Vagina (tissue), 2 donors: ENCODE data around the gene DOCK4. TPM values are rescaled to one million over a fixed set of nuclear protein-coding genes. Genes with fewer than 3 reads are reported as not detected.
"Not testable (repeated sequence)": the region's sequence is repeated elsewhere in the genome, so short reads cannot be mapped to it uniquely, and the experiment has no call there.

Source experiments
- DNase-seq, 2 donors: peaks; one replicate each; pipeline ENCODE4 v3.0.0-alpha.2; 2017; ENCODE audit errors: extremely low spot score in 2 of 2
- H3K27ac ChIP-seq: fragments of 200-600 bp; sonication (generic); one replicate; pipeline ENCODE4 v1.5.1; 2019
- H3K27me3 ChIP-seq: fragments of 200-600 bp; sonication (generic); one replicate; pipeline ENCODE4 v1.5.1; 2019
- H3K36me3 ChIP-seq, 2 donors: fragments of 200-600 bp; sonication (generic); one replicate each; pipeline ENCODE4 v1.5.1; 2017 to 2019
- H3K4me1 ChIP-seq: fragments of 200-600 bp; sonication (generic); one replicate; pipeline ENCODE4 v1.5.1; 2019
- H3K4me3 ChIP-seq, 2 donors: fragments of 200-600 bp; sonication (generic); 1 replicate in 1 of 2; 2 replicates in 1 of 2; pipeline ENCODE4 v1.5.1; 2016 to 2019
- H3K9me3 ChIP-seq: fragments of 200-600 bp; sonication (generic); one replicate; pipeline ENCODE4 v1.5.1; 2019
- POLR2A ChIP-seq, 2 donors: fragments of 450-650 bp; IDR thresholded peaks; one replicate each; pipeline ENCODE4 v1.6.1; 2017; ENCODE audit warnings: antibody characterized with exemption in 2 of 2, mild to moderate bottlenecking in 2 of 2, moderate library complexity in 2 of 2
- POLR2AphosphoS5 ChIP-seq, 2 donors: sonication (generic); formaldehyde crosslinking; IDR thresholded peaks; one replicate each; pipeline ENCODE4 v1.9.0; 2017; ENCODE audit warnings: antibody characterized with exemption in 2 of 2, mild to moderate bottlenecking in 2 of 2, low read depth in 1 of 2; ENCODE audit not compliant: insufficient read depth in 1 of 2
- intact Hi-C: fragments of 100-400 bp; cut with DNase I; formaldehyde crosslinking; loops from one replicate; pipeline ENCODE4 v1.15.1; 2023
- total RNA-seq: library from RNA; depleted of rRNA; stranded (reverse); fragments of >200 nt; gene quantifications from one replicate; pipeline ENCODE4 v1.2.3, GENCODE V29; 2016
- TF ChIP-seq, protein P1 (sequence below), 3 experiments: fragments of 450-650 bp in 2 of 3; fragments of 200-600 bp in 1 of 3; sonication (generic) in 1 of 3; IDR thresholded peaks; one replicate each; pipeline ENCODE4 v1.5.1; 2017 to 2019; ENCODE audit warnings: antibody characterized with exemption in 3 of 3, mild to moderate bottlenecking in 2 of 3, moderate library complexity in 2 of 3

DOCK4 gene
- total RNA-seq, 1 donor from 2014 or later: 40.3 TPM

DNA sequence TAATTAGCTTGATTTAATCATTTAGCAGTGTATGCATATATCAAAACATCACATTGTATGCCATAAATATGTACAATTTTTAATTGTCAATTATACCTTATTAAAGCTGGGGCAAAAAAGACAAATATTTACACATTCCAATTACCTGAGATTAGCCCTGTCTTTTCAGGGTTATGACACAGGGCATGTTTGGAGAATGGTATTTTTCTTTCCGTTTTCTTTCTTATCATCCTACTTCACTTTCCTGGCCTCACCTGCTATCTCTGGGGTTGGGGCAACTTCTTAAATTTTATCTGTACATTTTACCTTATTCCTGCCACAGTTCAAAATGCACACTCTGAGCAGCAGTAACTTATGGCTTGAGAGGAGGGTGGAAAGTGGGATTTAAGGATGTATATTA lies 285.9 kb downstream of the DOCK4 start:
- TF ChIP-seq POLR2A (IDR thresholded peaks at IDR 0.05) (no peak), POLR2AphosphoS5 (IDR thresholded peaks at IDR 0.05; ENCODE audit: insufficient read depth in 1 of 2, low read depth in 1 of 2) (no peak)
- TF ChIP-seq, protein P1, sequence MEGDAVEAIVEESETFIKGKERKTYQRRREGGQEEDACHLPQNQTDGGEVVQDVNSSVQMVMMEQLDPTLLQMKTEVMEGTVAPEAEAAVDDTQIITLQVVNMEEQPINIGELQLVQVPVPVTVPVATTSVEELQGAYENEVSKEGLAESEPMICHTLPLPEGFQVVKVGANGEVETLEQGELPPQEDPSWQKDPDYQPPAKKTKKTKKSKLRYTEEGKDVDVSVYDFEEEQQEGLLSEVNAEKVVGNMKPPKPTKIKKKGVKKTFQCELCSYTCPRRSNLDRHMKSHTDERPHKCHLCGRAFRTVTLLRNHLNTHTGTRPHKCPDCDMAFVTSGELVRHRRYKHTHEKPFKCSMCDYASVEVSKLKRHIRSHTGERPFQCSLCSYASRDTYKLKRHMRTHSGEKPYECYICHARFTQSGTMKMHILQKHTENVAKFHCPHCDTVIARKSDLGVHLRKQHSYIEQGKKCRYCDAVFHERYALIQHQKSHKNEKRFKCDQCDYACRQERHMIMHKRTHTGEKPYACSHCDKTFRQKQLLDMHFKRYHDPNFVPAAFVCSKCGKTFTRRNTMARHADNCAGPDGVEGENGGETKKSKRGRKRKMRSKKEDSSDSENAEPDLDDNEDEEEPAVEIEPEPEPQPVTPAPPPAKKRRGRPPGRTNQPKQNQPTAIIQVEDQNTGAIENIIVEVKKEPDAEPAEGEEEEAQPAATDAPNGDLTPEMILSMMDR (IDR thresholded peaks at IDR 0.05): no peak
- DNase-seq: no peak
- H3K4me1 ChIP-seq: no peaks in the 10 kb centered on the region
- no peaks in the 10 kb centered on the region for H3K36me3 ChIP-seq
- no peak overlapping the region for H3K27ac ChIP-seq
- no peaks in the 10 kb centered on the region for H3K9me3 ChIP-seq
- no peaks in the 10 kb centered on the region for H3K27me3 ChIP-seq
- intact Hi-C loops: no loop called here
- H3K4me3 ChIP-seq: no peak overlapping the region

DNA sequence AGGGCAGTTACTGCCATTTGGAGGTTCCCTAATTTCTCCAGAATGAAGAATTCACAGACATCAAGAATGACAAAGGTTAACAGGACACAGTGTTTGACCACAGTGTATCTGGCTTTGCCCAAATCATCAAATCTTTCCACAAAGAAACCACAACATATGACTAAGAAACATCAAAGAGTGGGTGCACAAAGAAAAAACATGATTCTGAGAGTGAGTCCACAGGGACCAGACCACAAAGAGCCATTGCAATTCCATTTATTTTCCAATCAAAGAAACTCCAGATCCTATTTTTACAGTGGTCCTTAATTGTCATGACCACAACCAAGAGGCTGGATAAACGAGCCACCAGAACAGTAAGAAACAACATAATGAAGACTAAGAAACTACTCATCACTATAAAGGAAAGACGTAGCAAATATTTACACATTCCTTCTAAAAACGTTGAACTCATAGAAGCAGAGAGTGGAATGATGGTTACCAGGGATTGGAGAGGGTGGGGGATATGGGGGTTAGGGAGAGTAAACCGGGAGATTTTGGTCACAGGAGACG lies 286.5 kb downstream of the DOCK4 start:
- Histone ChIP-seq H3K9me3 (no peaks in the 10 kb centered on the region), H3K27ac (no peak overlapping the region), H3K4me3 (no peak overlapping the region), H3K36me3 (no peaks in the 10 kb centered on the region), H3K27me3 (no peaks in the 10 kb centered on the region), H3K4me1 (no peaks in the 10 kb centered on the region)
- intact Hi-C loops: no loop called here
- DNase-seq: no peak
- TF ChIP-seq POLR2A (IDR thresholded peaks at IDR 0.05): no peak
- TF ChIP-seq, protein P1 (IDR thresholded peaks at IDR 0.05): no peak
- TF ChIP-seq POLR2AphosphoS5 (IDR thresholded peaks at IDR 0.05; ENCODE audit: insufficient read depth in 1 of 2, low read depth in 1 of 2): no peak

DNA sequence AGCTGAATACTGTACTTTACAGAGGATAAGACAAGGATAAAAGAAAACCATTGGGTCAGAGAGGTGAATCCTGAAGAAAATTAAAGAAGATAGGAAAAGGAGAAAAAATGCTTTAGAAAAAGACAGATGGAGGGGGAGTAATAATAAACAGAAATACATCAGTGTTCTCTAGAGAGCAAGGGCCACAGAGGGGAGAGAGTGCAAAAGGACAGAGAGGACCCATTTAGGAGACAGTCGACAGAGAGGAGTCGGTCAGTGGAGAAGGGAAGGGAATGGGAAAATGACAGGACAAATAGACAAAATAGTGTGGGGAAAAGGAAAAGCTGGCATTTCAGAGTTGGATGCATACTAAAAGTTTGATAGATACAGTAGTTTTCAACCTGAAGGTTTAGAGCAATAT lies 287.0 kb downstream of the DOCK4 start:
- H3K9me3 ChIP-seq: no peaks in the 10 kb centered on the region

DNA sequence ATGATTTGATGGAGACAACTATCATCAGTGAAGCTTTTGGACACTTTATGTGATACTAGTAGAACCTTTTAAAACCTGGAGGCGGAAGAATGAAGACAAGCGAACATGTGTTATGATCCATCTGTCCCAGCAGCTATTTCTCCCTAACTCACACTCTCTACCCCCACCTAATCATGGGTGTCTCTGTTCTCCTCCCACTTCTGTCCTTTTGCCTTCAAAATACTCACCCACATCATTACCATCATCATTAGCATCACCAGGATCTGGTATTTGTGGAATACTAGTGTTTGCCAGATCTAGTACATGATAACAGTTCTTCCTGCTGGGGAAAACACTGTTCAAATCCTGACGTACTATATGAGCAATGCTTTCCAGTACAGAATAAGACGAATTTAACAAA lies 287.7 kb downstream of the DOCK4 start:
- no peaks in the 10 kb centered on the region for H3K4me1 ChIP-seq
- H3K27me3 ChIP-seq: no peaks in the 10 kb centered on the region
- no peak for TF ChIP-seq POLR2AphosphoS5 (IDR thresholded peaks at IDR 0.05; ENCODE audit: insufficient read depth in 1 of 2, low read depth in 1 of 2)
- TF ChIP-seq POLR2A (IDR thresholded peaks at IDR 0.05): no peak
- TF ChIP-seq, protein P1 (IDR thresholded peaks at IDR 0.05): no peak
- no peaks in the 10 kb centered on the region for H3K36me3 ChIP-seq
- no peak overlapping the region for H3K27ac ChIP-seq
- intact Hi-C loops: no loop called here
- H3K9me3 ChIP-seq: no peaks in the 10 kb centered on the region
- no peak for DNase-seq
- no peak overlapping the region for H3K4me3 ChIP-seq

More for the DNA sequence above, 287.0 kb downstream of the DOCK4 start:
- H3K4me1 ChIP-seq: no peaks in the 10 kb centered on the region
- DNase-seq: no peak
- H3K27me3 ChIP-seq: no peaks in the 10 kb centered on the region
- no peak for TF ChIP-seq POLR2A (IDR thresholded peaks at IDR 0.05)
- TF ChIP-seq, protein P1 (IDR thresholded peaks at IDR 0.05): no peak
- no peak overlapping the region for H3K4me3 ChIP-seq
- intact Hi-C loops: no loop called here
- no peaks in the 10 kb centered on the region for H3K36me3 ChIP-seq
- no peak overlapping the region for H3K27ac ChIP-seq

DNA sequence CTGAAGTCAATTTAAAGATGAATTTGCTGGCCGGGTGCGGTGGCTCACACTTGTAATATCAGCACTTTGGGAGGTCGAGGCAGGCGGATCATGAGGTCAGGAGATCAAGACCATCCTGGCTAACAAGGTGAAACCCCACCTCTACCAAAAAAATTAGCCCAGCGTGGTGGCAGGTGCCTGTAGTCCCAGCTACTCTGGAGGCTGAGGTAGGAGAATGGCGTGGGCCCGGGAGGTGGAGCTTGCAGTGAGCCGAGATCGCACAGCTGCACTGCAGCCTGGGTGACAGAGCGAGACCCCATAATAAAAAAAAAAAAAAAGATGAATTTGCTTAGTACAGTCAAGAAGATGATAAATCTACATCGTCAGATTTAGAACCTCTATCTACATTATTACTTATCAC lies 288.8 kb downstream of the DOCK4 start:
- H3K4me1 ChIP-seq, H3K9me3 ChIP-seq, H3K36me3 ChIP-seq, H3K27ac ChIP-seq, intact Hi-C loops, H3K27me3 ChIP-seq, H3K4me3 ChIP-seq, DNase-seq: not testable (repeated sequence)

DNA sequence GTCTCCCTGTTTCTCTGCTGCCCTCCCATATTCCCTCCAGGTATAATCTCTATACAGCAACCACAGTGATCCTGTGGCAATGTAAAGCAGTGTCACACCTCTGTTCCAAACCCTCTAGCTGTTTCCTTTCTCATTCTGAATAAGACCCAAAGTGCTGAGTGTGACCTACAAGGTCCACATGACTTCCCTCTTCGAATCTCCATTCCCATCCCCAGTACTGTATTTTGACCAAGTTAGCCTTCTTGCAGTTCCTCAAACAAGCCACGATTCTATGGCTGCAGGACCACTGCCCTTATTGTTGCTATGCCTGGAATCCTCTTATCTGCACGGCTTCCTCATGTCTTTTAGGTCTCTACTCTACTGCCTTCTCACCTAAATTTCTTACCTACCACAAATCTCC lies 291.9 kb downstream of the DOCK4 start:
- TF ChIP-seq POLR2AphosphoS5 (IDR thresholded peaks at IDR 0.05; ENCODE audit: insufficient read depth in 1 of 2, low read depth in 1 of 2) (no peak), POLR2A (IDR thresholded peaks at IDR 0.05) (no peak)
- TF ChIP-seq, protein P1 (IDR thresholded peaks at IDR 0.05): no peak
- Histone ChIP-seq H3K36me3 (no peaks in the 10 kb centered on the region), H3K27me3 (no peaks in the 10 kb centered on the region), H3K27ac (no peak overlapping the region), H3K4me1 (no peaks in the 10 kb centered on the region), H3K9me3 (no peaks in the 10 kb centered on the region), H3K4me3 (no peak overlapping the region)
- intact Hi-C loops: no loop called here
- no peak for DNase-seq
